ENCODE measurements around the gene GLIPR2. TPM values are rescaled to one million over a fixed set of nuclear protein-coding genes. Genes with fewer than 3 reads are reported as not detected.

Gene GLIPR2
- polyA plus RNA-seq, 1 of the 3 experiments (the other 2 are of a cell fraction): 38.3 TPM

DNA sequence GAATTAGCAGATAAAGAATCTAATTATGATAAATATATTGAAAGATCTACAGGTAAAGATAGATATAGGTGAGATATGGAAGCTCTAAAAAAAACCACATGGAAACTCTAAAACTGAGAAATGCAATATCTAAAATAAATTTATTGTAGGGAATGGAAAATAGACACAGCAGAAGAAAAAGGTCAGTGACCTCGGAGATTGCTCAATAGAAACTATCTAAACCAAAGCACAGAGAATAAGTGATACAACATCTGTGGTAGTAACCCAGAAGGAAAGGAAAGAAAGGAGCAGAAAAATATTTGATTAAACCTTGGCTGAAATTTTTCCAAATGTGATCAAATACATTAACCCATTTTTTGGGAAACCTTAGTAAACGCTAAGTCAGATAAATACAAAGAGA lies 43.1 kb upstream of the GLIPR2 start (continued):
- TF ChIP-seq, protein P1, sequence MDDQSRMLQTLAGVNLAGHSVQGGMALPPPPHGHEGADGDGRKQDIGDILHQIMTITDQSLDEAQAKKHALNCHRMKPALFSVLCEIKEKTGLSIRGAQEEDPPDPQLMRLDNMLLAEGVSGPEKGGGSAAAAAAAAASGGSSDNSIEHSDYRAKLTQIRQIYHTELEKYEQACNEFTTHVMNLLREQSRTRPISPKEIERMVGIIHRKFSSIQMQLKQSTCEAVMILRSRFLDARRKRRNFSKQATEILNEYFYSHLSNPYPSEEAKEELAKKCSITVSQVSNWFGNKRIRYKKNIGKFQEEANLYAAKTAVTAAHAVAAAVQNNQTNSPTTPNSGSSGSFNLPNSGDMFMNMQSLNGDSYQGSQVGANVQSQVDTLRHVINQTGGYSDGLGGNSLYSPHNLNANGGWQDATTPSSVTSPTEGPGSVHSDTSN (IDR thresholded peaks at IDR 0.05): no peak
- TF ChIP-seq FOSL2 (IDR thresholded peaks at IDR 0.05; ENCODE audit: borderline replicate concordance, low read depth) (no peak), NRF1 (IDR thresholded peaks at IDR 0.05; ENCODE audit: low read depth, low read length) (no peak)
- TF ChIP-seq, protein P2, sequence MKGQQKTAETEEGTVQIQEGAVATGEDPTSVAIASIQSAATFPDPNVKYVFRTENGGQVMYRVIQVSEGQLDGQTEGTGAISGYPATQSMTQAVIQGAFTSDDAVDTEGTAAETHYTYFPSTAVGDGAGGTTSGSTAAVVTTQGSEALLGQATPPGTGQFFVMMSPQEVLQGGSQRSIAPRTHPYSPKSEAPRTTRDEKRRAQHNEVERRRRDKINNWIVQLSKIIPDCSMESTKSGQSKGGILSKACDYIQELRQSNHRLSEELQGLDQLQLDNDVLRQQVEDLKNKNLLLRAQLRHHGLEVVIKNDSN (IDR thresholded peaks at IDR 0.05; ENCODE audit: borderline replicate concordance, low read depth): no peak

DNA sequence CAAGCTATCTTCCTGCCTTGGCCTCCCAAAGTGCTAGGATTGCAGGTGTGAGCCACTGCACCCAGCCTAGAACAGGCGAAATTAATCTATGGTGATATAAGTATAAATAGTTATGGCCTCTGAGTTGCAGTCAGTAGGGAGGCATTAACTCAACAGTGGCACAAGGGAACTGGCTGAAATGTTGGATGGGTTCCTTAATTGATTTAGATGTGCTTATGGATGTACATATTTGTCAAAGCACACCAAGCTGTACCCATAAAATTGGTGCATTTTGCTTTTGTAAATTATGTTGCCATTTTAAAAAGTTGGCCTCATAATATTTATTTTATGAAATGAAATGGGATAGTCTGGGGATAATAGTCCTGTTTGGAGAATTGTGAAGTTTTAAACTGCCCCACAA lies 36.8 kb upstream of the GLIPR2 start:
- Histone ChIP-seq H3K9me2 (no peaks in the 10 kb centered on the region), H3K4me1 (ENCODE audit: control insufficient read depth in 1 of 2, insufficient read depth in 2 of 2, low read depth in 1 of 2, low read length in 1 of 2) (peaks cover 0 to 30% of the 10 kb centered on the region in 2 experiments; a peak in 3 of 4 replicates), H3K4me2 (0 out of 2 replicates have a peak overlapping the region, but pooled peaks have one; percentile 20), H3K9ac (peak overlapping the region; percentile 17; the same call in 1 of the 2 replicates), H3K9me3 (no peaks in the 10 kb centered on the region), H3F3A (replicated peaks; ENCODE audit: insufficient read depth) (peaks cover 48% of the 10 kb centered on the region), H3K79me2 (ENCODE audit: insufficient read depth) (no peaks in the 10 kb centered on the region), H3K4me3 (ENCODE audit: low read depth in 2 of 2, low read length in 1 of 2) (no peak overlapping the region), H4K20me1 (ENCODE audit: insufficient read depth) (no peaks in the 10 kb centered on the region), H2AFZ (ENCODE audit: low read depth) (no peak overlapping the region), H3K27me3 (ENCODE audit: insufficient read depth) (no peaks in the 10 kb centered on the region), H3K36me3 (replicated peaks in 1 of 2; ENCODE audit: control insufficient read depth in 1 of 2, insufficient read depth in 2 of 2, low read length in 1 of 2) (peaks cover 0 to 6% of the 10 kb centered on the region in 2 experiments), H3K27ac (ENCODE audit: low read depth in 2 of 2, low read length in 1 of 2) (peak overlapping the region; percentile 66 to 90; a peak in 3 of 4 replicates)
- ChIA-PET CTCF (interaction anchor here (0.6 to 6.4 kb wide), 4 partner anchors 17 to 67 kb away, joined by 3 to 167 read pairs (median 41); partner anchors contain the start of genes CCIN and RECK), POLR2A (no interaction called here)
- TF ChIP-seq, protein P1 (IDR thresholded peaks at IDR 0.05): peak; percentile 21
- no peak for TF ChIP-seq GABPA (IDR thresholded peaks at IDR 0.05; ENCODE audit: low read depth)
- no peak for TF ChIP-seq SIN3A (IDR thresholded peaks at IDR 0.05; ENCODE audit: borderline replicate concordance, low read depth, low read length)
- TF ChIP-seq, protein P3, sequence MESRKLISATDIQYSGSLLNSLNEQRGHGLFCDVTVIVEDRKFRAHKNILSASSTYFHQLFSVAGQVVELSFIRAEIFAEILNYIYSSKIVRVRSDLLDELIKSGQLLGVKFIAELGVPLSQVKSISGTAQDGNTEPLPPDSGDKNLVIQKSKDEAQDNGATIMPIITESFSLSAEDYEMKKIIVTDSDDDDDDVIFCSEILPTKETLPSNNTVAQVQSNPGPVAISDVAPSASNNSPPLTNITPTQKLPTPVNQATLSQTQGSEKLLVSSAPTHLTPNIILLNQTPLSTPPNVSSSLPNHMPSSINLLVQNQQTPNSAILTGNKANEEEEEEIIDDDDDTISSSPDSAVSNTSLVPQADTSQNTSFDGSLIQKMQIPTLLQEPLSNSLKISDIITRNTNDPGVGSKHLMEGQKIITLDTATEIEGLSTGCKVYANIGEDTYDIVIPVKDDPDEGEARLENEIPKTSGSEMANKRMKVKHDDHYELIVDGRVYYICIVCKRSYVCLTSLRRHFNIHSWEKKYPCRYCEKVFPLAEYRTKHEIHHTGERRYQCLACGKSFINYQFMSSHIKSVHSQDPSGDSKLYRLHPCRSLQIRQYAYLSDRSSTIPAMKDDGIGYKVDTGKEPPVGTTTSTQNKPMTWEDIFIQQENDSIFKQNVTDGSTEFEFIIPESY (IDR thresholded peaks at IDR 0.05; ENCODE audit: borderline replicate concordance, low read depth): no peak
- 89% methylated on average over 1 of the region's 1 CpG for WGBS (ENCODE audit: low lambda C conversion rate)
- no peak for DNase-seq

DNA sequence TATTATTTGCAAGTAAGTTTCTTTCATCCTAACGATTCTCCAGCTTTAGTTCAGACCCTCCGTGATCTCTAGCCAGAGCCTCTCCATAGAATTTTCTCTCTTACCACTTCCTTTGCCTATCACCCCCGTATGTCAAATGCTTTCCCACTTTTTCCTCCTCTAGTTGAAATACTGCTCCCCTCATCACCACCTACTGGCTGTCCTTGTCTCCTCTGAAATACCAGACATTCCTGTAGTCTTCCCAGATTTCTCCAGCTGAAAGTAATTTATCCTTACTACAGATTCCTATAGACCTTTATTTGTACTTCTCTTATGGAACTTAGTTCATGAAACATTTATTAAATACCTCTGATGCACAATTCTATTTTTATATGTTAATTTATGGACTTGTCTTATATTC lies 36.0 kb upstream of the GLIPR2 start:
- peak overlapping the region; percentile 20; the same call in 1 of the 2 replicates for H3K4me2 ChIP-seq
- peak overlapping the region; percentile 77 to 90; a peak in 3 of 4 replicates for H3K27ac ChIP-seq (ENCODE audit: low read depth in 2 of 2, low read length in 1 of 2)
- H4K20me1 ChIP-seq (ENCODE audit: insufficient read depth): no peaks in the 10 kb centered on the region
- no peaks in the 10 kb centered on the region for H3K27me3 ChIP-seq (ENCODE audit: insufficient read depth)
- H3K36me3 ChIP-seq (replicated peaks in 1 of 2; ENCODE audit: control insufficient read depth in 1 of 2, insufficient read depth in 2 of 2, low read length in 1 of 2): peaks cover 7 to 11% of the 10 kb centered on the region in 2 experiments
- H3K4me3 ChIP-seq (ENCODE audit: low read depth in 2 of 2, low read length in 1 of 2): no peak overlapping the region
- CTCF ChIA-PET: interaction anchor here (0.8 to 6.4 kb wide), 5 partner anchors 16 to 101 kb away, joined by 3 to 167 read pairs (median 6); partner anchors contain the start of genes CCIN and GLIPR2
- H3F3A ChIP-seq (replicated peaks; ENCODE audit: insufficient read depth): peaks cover 56% of the 10 kb centered on the region
- no peak for DNase-seq
- peak overlapping the region; percentile 22; the same call in 1 of the 2 replicates for H3K9ac ChIP-seq
- H3K9me3 ChIP-seq: no peaks in the 10 kb centered on the region
- POLR2A ChIA-PET: no interaction called here
- H2AFZ ChIP-seq (ENCODE audit: low read depth): no peak overlapping the region
- H3K79me2 ChIP-seq (ENCODE audit: insufficient read depth): no peaks in the 10 kb centered on the region
- H3K9me2 ChIP-seq: no peaks in the 10 kb centered on the region
- 49% methylated on average over 3 of the region's 3 CpGs for whole genome bisulfite sequencing (ENCODE audit: low lambda C conversion rate)
- peaks cover 0 to 32% of the 10 kb centered on the region in 2 experiments; a peak in 3 of 4 replicates for H3K4me1 ChIP-seq (ENCODE audit: control insufficient read depth in 1 of 2, insufficient read depth in 2 of 2, low read depth in 1 of 2, low read length in 1 of 2)
- TF ChIP-seq NRF1 (IDR thresholded peaks at IDR 0.05; ENCODE audit: low read depth, low read length): no peak
- TF ChIP-seq TAF1 (IDR thresholded peaks at IDR 0.05; ENCODE audit: borderline replicate concordance, low read depth, low read length): no peak
- TF ChIP-seq FOXJ3 (CRISPR knock-in tag; IDR thresholded peaks at IDR 0.05): no peak
- peak; percentile 32; the same call in 1 of the 2 replicates for TF ChIP-seq POLR2AphosphoS5 (IDR thresholded peaks at IDR 0.05; ENCODE audit: low read depth, low read length)
- TF ChIP-seq SIN3A (IDR thresholded peaks at IDR 0.05; ENCODE audit: borderline replicate concordance, low read depth, low read length): no peak
- TF ChIP-seq CHD2 (IDR thresholded peaks at IDR 0.05; ENCODE audit: low read length, partially characterized antibody): no peak
- TF ChIP-seq EZH2phosphoT487 (IDR thresholded peaks at IDR 0.05; ENCODE audit: borderline replicate concordance, low read depth): no peak
- TF ChIP-seq, protein P4, sequence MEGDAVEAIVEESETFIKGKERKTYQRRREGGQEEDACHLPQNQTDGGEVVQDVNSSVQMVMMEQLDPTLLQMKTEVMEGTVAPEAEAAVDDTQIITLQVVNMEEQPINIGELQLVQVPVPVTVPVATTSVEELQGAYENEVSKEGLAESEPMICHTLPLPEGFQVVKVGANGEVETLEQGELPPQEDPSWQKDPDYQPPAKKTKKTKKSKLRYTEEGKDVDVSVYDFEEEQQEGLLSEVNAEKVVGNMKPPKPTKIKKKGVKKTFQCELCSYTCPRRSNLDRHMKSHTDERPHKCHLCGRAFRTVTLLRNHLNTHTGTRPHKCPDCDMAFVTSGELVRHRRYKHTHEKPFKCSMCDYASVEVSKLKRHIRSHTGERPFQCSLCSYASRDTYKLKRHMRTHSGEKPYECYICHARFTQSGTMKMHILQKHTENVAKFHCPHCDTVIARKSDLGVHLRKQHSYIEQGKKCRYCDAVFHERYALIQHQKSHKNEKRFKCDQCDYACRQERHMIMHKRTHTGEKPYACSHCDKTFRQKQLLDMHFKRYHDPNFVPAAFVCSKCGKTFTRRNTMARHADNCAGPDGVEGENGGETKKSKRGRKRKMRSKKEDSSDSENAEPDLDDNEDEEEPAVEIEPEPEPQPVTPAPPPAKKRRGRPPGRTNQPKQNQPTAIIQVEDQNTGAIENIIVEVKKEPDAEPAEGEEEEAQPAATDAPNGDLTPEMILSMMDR (IDR thresholded peaks at IDR 0.05): peak; percentile 34
- TF ChIP-seq FOSL2 (IDR thresholded peaks at IDR 0.05; ENCODE audit: borderline replicate concordance, low read depth): no peak
- no peak for TF ChIP-seq MEF2A (IDR thresholded peaks at IDR 0.05; ENCODE audit: borderline replicate concordance, low read depth)
- TF ChIP-seq YY1 (IDR thresholded peaks at IDR 0.05; ENCODE audit: low read depth): no peak
- TF ChIP-seq NFIC (IDR thresholded peaks at IDR 0.05; ENCODE audit: borderline replicate concordance): peak; percentile 15; the same call in 1 of the 2 replicates
- TF ChIP-seq TEAD4 (IDR thresholded peaks at IDR 0.05; ENCODE audit: borderline replicate concordance, insufficient read depth): peak; percentile 74

Data from SK-N-SH (cell line).